ENCODE results near the gene PRADC1. TPM values are rescaled to one million over a fixed set of nuclear protein-coding genes. Genes with fewer than 3 reads are reported as not detected.
A peak's percentile ranks its signal among the peaks of the same experiment; 100 is the strongest.

PRADC1 gene
- total RNA-seq, 1 donor from 2014 or later: 5.8 TPM

DNA sequence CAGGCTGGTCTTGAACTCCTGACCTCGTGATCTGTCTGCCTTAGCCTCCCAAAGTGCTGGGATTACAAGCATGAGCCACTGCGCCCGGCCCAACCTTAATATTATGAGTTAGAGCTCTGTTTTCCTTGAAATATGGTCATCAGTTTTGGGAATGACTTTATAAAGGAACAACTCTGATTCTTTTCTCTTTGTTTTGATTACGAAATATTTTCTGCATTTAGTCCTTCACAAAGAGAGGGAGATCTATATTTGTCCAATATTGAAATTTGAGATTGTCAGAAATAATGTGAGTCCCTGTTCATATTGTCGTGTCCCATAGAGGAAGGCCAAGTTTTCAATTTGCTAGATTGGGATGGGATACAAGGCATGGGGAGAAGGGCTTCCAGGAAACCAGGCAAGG lies 15.9 kb downstream of the PRADC1 start:
- FAIRE-seq: no peak
- TF ChIP-seq, protein P1, sequence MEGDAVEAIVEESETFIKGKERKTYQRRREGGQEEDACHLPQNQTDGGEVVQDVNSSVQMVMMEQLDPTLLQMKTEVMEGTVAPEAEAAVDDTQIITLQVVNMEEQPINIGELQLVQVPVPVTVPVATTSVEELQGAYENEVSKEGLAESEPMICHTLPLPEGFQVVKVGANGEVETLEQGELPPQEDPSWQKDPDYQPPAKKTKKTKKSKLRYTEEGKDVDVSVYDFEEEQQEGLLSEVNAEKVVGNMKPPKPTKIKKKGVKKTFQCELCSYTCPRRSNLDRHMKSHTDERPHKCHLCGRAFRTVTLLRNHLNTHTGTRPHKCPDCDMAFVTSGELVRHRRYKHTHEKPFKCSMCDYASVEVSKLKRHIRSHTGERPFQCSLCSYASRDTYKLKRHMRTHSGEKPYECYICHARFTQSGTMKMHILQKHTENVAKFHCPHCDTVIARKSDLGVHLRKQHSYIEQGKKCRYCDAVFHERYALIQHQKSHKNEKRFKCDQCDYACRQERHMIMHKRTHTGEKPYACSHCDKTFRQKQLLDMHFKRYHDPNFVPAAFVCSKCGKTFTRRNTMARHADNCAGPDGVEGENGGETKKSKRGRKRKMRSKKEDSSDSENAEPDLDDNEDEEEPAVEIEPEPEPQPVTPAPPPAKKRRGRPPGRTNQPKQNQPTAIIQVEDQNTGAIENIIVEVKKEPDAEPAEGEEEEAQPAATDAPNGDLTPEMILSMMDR (IDR thresholded peaks at IDR 0.05; ENCODE audit: insufficient read depth, low read length, severe bottlenecking): no peak
- H3K36me3 ChIP-seq (ENCODE audit: control insufficient read depth, insufficient read depth, low read length): peaks cover 6% of the 10 kb centered on the region
- no peak for DNase-seq (ENCODE audit: low read depth)
- H3K27me3 ChIP-seq (ENCODE audit: control insufficient read depth, insufficient read depth, low read length): no peaks in the 10 kb centered on the region
- no peak overlapping the region for H3K4me3 ChIP-seq (ENCODE audit: low read depth, low read length)

DNA sequence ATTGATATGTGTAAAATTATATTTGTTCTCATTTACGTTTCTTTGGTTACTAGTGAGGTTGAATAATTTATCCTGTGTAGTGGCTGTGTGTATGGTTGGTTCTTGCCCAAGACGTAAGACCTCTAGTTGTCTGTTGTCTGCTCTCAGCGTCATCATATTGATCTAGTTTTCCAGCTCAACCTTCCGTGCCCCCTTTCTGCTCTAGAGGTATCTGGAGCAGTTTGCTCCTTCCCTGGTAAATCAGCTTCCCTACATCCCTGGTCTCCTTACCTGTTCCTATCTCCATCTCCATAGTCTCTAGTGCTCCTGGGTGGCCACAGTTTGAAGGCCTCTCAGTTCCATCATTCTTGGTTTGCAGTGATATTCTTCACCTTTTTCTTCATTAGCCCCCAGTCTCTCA lies 17.8 kb downstream of the PRADC1 start:
- Histone ChIP-seq H3K4me3 (ENCODE audit: low read depth, low read length) (no peak overlapping the region), H3K36me3 (ENCODE audit: control insufficient read depth, insufficient read depth, low read length) (peaks cover 3% of the 10 kb centered on the region), H3K27me3 (ENCODE audit: control insufficient read depth, insufficient read depth, low read length) (no peaks in the 10 kb centered on the region)
- TF ChIP-seq, protein P1 (IDR thresholded peaks at IDR 0.05; ENCODE audit: insufficient read depth, low read length, severe bottlenecking): no peak
- DNase-seq (ENCODE audit: low read depth) (no peak), FAIRE-seq (no peak)

DNA sequence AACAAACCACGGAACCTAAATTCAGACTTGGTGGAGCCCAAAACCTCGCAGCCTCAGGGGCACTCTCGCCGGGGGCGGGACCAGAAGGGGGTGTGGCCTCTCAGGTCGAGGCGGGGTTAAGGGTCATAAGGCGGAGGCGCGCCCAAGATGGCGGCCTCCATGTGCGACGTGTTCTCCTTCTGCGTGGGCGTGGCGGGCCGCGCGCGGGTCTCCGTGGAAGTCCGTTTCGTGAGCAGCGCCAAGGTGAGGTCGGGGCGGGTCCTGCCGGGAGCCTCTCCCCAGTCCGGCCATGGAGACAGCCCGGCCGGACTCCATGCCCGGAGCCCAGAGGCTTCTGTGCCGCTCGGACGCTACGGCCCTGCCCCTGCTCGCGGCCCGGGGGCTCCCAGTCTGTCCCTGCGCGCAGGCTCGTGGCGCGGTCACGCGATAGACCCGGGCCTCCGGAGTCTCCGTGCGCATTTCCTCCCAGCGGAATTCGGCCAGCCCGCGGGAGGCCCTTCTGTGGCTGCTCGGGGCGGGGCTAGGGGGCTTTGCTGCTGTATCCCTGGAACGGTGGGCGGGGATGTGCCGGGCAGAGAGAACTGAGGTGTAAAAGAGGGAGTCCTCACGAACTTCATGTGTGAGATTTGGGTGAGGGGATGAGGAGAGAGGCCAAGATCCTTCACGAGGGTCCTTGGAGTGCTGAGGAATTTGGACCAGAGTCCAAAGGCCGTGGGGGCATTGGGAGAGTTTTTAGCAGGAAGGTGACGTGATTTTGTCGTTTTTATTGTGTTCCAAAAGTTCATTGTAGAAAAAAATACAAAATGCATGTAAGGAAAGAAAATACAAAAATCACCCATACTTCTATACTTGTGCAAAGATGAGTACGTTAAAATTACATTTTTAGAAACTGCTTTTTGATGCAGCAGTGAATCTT lies 18.7 kb downstream of the PRADC1 start, which contains the start of gene SMYD5:
Gene SMYD5, plus strand, starts transcription at position 126 of the 916 bp plus-strand sequence. Its CDS starts 22 bp downstream, at position 148.
- DNase-seq (ENCODE audit: low read depth) (peak; percentile 56), FAIRE-seq (no peak)
- Histone ChIP-seq H3K27me3 (ENCODE audit: control insufficient read depth, insufficient read depth, low read length) (no peaks in the 10 kb centered on the region), H3K36me3 (ENCODE audit: control insufficient read depth, insufficient read depth, low read length) (peaks cover 3% of the 10 kb centered on the region), H3K4me3 (ENCODE audit: low read depth, low read length) (peak within 1 kb of the TSS; percentile 73)
- TF ChIP-seq, protein P1 (IDR thresholded peaks at IDR 0.05; ENCODE audit: insufficient read depth, low read length, severe bottlenecking): no peak

- FAIRE-seq (no peak), DNase-seq (ENCODE audit: low read depth) (peak; percentile 60)
- Histone ChIP-seq H3K27me3 (ENCODE audit: control insufficient read depth, insufficient read depth, low read length) (no peaks in the 10 kb centered on the region), H3K4me3 (ENCODE audit: low read depth, low read length) (no peak overlapping the region), H3K36me3 (ENCODE audit: control insufficient read depth, insufficient read depth, low read length) (no peaks in the 10 kb centered on the region)
- TF ChIP-seq, protein P1 (IDR thresholded peaks at IDR 0.05; ENCODE audit: insufficient read depth, low read length, severe bottlenecking): peak; percentile 98
Observed at GRCh38 chr2:73212448-73213176, 20.4 kb downstream of the PRADC1 start.

DNA sequence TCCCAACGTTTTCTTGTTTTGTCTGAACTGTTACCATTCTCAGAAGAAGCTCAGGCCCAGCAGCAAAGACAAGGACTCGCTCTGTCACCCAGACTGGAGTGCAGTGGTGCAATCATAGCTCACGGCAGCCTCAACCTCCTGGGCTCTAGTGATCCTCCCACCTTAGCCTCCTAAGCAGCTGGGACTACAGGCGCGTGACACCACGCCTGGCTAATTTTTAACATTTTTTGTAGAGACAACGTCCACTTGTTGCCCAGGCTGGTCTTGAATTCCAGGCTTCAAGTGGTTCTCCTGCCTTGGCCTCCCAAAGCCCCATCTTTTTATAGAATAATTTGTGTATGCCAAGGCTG lies 21.0 kb downstream of the PRADC1 start:
- TF ChIP-seq, protein P1 (IDR thresholded peaks at IDR 0.05; ENCODE audit: insufficient read depth, low read length, severe bottlenecking): no peak
- Histone ChIP-seq H3K36me3 (ENCODE audit: control insufficient read depth, insufficient read depth, low read length) (no peaks in the 10 kb centered on the region), H3K4me3 (ENCODE audit: low read depth, low read length) (no peak overlapping the region), H3K27me3 (ENCODE audit: control insufficient read depth, insufficient read depth, low read length) (no peaks in the 10 kb centered on the region)
- DNase-seq (ENCODE audit: low read depth): no peak
- FAIRE-seq: no peak

Measured in bronchial epithelial cell (primary cell).